Germinal center (tissue), 1 donor: ENCODE data around the gene SATB2.

Source experiments
- DNase-seq: peaks from one replicate; pipeline ENCODE4 v3.0.0; 2012; ENCODE audit warnings: mixed read lengths, low spot score

The SATB2 gene

DNA sequence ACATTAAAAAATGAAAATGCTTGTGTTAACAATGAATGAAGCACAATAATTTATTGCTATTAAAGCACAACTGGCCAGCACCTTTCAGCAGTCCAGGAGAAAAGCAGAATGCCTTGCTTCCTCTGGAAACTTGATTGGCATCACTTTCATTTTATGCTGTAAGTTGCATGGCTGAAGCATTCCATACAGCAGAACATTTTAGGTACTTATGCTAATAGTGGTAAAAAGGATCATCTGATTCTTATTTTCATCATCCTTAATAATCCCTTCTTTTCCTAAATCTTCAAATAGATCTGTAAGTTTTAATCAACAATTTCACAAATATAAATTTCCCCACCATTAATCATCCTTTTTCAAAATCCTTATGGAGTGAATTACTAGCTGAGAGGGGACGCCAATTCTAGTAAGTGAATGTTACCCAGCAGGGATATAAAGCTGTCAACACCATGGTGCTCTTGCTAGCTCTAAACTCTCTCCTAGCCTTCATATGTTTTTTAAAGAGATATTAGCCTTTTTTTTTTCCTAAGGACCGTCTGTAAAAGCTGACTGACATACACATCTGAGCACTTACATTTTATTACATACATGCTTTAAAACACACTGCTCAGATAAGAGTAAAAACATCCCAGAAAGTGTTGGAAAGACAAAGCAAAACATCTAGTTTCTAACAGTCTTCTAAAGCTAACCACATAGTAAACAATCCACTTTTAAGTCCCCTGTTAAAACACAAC is 5.3 kb downstream of the SATB2 start:
- DNase-seq: no peak

DNA sequence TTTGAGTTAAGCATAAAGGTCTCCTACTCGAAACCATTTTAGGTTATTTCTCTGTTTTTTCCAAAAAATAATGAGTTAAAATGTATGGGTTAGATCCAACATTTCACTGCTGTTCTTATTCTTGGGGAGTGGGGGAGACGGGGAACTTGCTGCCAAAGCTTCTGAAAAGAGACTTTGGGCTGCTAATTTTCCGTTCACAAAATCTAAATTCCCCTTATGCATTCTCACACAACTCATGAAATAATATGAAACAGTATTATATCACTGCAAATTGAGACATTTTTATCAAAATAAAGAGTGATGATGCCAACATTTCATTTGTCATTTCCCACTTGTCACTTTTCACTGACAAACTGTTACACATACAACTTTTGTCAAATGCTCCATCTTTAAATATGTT is 7.8 kb downstream of the SATB2 start:
- no peak for DNase-seq

DNA sequence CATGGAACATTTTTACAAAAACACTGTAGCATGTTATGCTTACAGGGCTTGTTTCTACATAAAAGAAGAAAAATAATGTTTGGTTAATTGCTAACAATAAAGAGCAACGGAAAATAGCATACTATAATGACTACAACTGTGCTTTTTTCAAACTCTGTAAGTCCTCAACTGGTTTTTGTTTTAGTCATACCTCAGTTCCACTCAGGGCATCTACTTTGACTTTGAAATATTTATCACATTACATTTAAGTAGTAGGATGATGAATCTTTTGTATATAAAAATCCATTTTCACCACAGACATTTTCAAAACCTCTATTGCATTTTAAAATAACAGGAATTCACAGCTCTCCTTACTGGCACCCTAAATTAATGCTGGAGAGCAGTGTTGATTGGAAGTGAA is 8.3 kb downstream of the SATB2 start:
- no peak for DNase-seq

DNA sequence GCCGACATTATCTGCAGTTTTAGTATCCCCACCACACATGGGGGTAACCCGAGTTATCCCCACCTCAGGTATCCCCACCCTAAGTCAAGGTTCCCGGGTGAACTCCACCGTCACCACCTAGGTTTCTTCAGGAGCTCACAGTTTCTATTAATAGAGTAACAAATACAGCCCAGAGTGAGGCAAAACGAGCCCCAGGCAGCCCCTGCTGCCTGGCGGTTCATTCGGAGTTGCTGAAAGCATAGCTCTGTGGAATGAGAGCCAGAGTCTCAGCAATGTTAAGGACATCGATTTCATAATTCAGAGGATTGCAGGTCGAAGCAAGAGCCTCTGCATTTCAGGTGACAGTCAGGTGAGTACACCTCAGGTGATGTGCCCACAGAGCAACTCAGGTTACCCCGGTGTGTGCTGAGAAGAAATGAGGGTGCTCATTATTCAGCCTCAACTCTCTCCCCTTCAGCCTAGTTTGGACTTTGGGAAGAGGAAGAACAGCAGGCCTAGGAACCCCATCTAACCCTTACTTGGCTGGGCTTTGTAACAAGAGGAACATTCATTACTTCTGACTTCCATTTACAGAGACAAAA is 10.7 kb downstream of the SATB2 start:
- DNase-seq: no peak

DNA sequence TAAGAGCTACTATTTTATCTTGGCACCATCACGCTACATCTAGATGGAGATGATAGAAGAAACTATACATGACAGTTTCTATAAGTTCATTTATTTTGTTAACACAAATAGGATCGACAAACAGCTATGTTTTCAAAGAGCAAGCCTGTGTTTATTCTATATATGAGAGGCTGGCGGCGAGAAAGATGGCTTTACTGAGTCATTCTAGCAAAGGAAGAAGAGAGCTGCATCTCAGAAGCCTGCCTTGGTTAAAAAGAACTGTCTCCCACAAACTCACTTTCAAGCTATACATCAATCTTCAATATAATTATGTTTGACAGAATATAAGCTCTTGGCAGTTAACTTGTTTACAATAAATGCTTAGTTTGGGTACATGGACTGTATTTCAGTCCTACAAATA is 13.0 kb downstream of the SATB2 start:
- DNase-seq: no peak

DNA sequence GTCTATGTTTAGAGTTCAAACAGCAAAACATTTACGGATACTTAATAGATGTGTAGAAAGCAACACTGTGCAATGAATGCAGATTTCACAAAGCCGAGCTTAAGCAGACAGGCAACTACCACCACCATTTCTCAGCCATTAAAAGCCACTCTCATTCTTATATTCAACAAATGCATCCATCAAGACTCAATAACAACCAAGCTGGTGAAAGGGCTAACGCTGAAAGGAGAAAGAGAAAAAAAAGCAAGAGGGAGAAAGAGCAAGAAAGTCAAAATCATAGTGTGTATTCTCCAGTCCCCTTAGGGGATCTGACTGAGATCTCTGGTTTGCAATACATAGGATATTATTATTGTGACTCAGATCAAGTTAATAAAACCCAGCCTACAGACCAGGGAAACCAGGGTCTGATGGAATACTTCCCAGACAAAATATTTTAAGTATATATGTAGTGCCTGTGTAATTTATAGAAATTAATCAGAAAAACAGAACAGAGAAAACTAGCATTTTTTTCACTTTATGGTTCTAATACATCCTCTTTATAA is 14.1 kb downstream of the SATB2 start:
- DNase-seq: no peak

DNA sequence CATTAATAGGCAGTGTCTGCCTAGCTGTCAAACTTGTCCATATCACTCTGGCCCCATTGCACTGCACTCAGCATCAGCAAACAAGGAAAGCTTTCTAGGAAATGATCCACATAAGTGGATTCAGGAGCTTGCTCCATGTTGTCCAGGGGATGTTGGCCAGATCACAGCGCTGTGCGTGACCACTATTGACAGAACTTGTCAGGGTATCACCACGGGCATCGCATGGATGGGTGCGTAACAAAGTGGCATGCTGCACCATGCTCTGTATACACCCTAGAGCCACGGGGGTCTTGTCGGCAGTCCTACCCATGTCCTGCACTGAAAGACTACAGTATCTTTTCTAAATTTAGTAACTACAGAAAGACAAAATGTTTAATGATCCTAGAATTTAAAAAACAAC is 15.6 kb downstream of the SATB2 start:
- no peak for DNase-seq

DNA sequence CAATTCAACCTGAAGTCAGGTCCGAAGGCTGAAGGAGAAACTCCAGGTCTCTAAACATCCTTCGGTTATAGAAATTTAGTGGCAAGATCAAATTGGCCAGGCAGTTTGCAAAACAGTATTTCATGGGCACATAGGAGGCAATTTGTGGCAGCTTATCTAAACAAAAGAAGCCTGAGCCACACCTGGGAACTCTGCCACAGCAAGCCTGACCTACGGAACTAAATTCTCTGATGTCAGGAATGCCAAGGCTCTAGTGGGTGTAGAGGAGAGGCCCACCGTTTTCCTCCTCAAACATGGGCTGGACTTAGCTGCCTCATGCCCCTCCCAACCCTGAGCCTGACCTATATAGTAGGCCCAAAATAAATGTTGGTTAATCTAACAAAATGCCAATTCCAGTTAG is 16.0 kb downstream of the SATB2 start:
- no peak for DNase-seq

DNA sequence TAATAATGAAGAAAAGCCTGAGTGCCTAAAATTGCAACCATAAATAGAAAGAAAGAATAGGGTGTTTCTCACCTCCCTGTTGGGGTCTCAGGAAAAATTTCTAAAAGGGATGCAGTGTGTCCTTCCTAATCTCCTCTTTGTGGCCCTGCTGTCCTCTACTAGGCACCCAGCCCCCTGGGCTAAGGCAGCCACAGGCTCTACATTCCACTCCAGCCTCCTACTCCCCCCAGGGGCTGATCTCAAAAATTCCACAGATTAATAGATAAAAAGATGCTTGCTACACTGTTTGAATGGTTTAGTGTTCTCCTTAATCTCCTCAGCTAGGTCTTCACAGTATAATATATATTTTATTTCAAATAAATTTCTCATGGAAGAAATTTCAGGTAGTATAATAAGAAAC is 17.6 kb downstream of the SATB2 start:
- no peak for DNase-seq

DNA sequence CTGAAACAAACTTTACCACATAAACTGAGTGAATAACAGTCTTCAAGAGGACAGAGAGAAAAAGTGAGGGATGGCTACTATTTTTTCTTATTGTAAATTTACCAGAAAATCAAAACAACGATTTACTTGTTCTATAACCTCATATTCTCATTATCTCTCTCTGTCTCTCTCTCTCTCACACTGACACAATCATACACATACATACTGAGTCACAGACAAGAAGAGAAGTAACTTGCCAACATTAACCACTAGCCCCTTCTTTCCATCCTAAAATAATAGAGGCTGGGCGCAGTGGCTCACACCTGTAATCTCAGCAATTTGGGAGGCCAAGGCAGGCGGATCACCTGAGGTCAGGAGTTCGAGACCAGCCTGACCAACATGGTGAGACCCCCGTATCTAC is 18.2 kb downstream of the SATB2 start:
- DNase-seq: no peak

DNA sequence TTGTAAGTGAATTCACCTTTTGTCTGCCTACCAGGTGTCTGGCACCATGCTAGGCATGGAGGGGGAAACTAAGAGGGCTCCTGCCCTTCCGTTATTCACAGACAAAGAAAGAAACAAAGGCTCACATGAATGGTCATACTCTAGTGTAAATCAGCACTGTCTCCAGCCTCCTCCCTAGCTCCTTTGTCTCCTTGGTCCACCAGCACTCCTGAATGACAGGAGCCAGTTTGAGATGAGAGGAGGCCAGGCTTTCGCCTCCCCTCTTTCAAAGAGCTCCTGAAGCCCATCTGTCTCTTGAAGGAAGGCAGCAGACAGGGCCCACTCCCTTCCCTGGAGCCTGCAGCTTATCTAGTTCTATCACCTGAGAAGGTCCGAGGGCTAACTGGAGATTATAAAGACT is 18.7 kb downstream of the SATB2 start:
- DNase-seq: no peak

DNA sequence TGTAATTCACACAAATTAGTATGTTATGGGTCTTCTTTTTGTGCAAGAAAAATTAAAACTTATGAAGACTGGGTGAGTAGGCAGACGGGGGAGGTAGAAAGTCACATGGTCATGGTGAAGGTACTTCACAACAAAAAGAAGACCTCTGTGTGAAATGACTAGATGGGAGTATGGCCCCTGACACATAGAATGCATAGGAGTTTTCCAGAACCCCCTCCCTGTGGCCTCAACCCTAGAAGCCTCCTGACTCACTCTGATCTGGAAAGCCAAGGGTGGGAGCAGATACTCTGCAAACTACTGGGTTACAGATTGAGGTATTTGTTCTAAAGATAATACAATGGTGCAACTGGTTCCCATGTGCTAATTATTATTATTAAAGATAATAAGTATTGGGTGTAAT is 23.2 kb downstream of the SATB2 start:
- no peak for DNase-seq

DNA sequence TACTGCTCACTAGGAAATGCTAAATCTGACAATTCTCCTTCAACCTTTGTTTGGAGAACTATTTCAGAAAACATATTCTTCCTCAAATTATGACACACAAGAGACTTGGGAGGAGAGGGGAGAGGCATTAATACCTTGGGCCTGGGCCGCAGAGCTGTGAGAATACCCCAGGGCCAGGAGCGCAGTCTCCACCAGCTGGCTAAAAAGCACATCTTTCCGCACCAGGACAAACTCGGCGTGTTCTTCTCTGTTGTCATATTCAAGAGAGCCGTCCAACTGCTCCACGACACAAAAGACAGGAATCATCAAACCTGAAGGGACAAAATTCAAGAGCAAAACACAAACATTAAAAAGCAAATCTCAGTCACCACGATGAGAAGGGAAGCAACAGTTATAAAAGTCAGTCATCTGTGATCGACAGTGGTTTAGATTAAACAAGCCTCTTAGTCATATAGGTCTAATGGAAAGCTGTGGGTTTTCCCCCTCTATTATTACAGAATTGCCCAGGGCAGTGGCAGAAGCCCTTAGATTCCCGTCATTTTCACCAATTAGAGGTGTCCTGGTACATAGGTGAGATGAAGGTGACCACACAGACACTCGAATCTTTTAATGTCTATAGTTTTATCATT is 24.4 kb downstream of the SATB2 start:
- DNase-seq: no peak

DNA sequence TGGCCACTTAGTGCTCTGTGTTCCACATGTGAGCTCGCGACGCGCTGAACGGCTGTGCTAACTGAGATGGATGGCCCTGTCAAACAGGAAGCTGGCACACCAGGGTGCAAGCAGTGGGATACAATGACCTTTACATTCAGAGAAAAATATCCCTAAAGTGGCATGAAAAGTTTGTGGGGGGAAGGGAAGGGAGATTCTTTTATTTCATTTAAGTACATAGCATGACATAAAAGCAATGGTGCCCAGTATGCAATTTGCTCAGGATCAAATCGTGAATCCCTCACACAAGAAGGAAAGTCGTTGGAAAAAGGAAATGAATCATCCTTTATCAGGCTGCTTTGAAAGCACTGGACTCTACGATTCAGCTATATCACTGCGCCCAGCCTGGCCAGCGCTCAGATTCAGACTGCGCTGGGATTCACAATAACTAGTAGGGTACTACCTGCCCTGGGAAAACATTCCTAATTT is 26.0 kb downstream of the SATB2 start:
- no peak for DNase-seq

DNA sequence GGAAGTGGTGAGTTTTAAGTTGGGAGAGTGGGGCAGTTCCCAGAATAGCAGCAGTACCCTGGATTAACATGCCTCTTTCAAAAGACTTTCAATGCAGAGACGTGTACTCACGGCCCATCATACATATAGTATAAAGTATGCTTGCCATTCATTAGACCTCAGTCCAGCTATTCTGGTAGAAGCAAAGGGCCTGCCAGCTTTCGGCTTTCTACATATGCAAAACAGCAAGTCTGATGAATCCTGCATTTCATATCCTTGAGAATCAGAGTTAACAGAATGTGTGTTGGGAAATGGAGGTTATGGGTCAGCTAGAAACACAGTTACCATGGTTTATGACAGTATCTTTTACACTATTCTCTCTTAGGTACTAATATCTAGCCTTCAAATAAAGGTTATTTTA is 27.5 kb downstream of the SATB2 start:
- DNase-seq: no peak

DNA sequence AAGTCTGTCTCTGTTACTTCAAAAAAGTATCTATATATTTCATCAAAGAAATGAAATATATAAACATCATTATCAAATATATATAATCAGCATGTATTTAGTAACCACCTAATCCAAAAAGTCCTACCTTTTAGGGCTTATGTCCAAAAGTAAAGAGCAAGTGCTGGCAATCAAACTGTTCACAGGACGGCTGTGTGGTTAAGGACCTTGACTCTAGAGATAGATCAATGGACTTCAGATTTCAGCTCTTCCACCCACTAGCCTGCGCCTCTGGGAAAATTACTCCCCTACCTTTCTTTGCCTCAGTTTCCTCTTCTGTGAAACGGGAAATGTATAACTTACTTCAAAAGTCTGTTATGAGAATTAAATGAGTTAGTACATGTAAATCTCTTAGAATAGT is 29.4 kb downstream of the SATB2 start:
- DNase-seq: no peak

DNA sequence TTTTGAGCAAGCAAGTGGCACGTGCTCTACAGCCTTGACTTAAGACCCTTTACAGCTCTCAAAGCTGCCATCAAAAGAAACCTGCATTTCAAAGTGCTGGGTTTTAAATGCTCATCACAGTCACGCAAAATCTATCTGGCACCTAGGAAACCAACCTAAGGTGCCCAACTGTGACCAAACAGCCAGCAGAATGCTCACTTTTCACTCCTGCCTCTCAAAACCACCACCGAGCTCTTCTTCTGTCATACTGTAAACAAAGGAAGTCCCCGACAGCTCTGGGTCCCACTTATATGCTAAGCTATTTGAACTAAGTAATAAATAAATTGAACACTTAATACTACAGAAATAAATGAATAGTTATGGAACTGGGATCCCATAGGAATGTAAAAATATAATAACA is 33.6 kb downstream of the SATB2 start:
- no peak for DNase-seq

DNA sequence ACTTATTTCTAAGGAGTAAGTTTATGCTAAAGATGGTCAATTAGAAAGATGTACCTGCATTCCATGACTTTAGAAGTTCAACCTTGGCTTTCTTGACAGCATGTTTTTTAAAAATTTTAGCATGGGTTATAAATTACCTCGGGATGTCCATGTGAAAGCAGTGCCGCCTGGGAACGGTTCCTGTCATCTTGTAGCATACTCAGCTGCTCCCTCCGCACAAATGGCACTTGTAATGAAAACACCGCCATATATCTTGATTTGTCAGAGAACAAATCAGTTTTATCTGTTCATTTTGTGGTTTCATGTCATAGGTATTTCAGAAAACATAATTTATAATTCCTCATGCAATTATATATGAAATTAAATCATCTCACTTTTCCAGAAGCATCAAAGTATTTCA is 38.3 kb downstream of the SATB2 start:
- DNase-seq: no peak

DNA sequence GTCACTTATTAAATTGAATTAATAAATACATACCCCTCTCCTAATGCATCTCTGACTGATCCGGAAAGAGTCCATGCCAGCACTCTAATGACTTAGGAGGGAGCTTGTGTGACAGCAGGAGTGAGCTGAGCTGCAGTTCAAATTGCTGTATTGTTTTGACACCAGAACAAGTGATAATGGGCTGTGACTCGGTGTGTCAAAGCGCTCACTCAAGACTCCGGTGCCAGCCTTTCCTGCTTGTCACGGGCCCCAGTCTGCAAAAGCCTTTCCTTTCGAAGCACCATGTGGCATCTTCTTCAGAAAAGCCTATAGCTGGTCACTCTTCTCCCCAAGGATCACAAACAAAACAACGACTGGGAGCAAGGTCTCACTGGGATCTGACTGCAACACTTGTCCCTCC is 43.3 kb downstream of the SATB2 start:
- no peak for DNase-seq

DNA sequence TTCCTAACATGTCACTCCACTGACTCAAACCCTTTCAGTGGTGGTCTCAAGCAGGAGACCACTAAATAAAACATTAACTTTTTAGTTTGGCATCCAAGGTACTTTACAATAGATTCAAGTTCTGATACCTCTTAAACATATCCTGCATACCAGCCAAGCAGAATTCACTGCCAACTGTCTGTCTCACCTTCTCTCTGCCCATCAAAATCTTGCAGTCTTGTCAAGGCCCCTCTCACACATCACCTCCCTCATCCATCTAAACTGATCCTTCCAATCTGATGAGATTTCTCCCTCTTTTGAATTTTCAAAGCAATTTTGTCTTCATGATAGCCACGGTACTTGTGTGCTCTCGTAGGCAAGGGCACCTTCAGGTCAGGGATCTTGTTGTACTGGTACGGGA is 43.7 kb downstream of the SATB2 start:
- DNase-seq: no peak

DNA sequence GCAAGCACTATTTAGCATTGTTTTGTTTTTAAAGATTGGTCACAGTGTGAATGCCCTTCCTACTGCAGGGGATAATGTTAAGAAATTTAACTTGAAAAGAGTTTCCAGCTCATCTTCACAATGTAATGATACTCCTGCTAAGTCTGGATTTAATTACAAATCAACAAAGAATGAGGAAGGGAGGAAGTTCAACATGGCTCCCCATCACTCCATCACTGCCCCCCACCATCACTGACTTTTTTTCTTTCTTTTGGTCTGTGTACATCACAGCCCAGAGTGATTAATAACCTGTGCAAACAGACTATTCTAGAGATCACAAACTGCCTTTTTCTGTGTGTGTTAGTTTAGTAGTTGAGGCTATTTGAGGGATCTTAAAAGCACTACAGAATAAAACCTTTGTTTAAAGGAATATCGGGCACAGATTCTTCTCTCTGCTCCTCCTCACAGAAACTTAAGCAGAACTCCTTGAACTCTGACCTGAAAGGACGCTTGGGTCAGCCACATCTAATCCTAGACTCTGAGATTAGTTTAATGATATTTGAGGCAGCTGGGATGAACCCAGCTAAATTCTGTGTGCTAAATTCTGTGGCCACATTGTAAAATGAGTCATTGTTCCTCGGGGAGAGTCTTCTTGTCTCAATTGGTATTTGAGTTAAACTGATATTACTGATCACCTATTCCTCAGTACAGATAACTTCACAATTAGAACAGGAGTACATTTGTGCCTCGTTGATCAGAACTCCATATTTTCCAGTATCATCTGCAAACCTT is 47.8 kb downstream of the SATB2 start:
- DNase-seq: no peak

DNA sequence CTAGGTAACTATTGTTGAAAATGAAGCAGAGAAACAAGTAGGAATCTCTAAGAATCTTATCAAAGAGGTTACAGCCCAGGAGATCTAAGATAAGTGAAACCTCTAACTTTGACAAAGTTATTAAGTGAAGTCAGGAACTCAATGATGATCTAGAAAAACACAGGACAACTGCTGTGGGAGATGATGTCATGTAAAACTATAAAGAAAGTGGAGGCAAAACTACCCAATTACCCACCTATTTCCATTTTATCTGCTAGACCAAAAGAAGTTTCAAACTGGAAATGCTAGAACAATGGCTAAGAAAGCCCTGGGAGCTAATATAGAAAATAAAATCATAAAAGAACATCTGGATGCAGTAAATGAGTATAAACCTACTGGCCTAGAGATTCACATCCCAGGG is 50.3 kb downstream of the SATB2 start:
- DNase-seq: no peak

DNA sequence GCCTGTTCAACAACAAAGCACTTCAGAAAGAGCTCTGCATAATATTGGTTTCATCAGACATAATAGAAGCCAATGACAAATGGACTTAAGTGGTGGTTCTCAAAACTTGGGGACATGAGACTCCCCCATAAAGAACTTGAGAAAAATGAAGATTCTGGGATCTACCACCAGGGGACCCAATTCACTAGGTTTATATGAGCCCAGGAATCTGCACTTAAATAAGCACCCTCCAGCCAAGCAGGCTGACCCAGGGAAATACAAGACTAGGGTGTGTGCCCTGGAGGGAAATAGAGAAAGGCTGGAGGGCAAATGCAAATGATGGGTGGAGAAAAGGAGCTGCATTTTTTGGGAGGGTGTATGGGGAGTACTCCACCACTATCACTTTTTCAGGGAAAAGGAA is 52.5 kb downstream of the SATB2 start:
- no peak for DNase-seq
